IPS-20b (cell line): ENCODE measurements around the gene GPM6B.

Experiments used
- H3K27ac ChIP-seq: one replicate; pipeline ENCODE4 v1.5.1; 2013; ENCODE audit warnings: low read length
- H3K27me3 ChIP-seq: 2 replicates; pipeline ENCODE4 v1.6.1; 2013; ENCODE audit warnings: mild to moderate bottlenecking, low read length, inconsistent platforms; ENCODE audit not compliant: insufficient read depth
- H3K36me3 ChIP-seq: 2 replicates; pipeline ENCODE4 v1.6.1; 2013; ENCODE audit warnings: low read depth, mild to moderate bottlenecking, inconsistent platforms, low read length, moderate library complexity; ENCODE audit not compliant: insufficient read depth
- H3K4me1 ChIP-seq: 2 replicates; pipeline ENCODE4 v1.6.1; 2013; ENCODE audit warnings: mild to moderate bottlenecking, control low read depth, inconsistent platforms, low read length, moderate library complexity; ENCODE audit not compliant: insufficient read depth
- H3K4me3 ChIP-seq: 2 replicates; pipeline ENCODE4 v1.5.1; 2013; ENCODE audit warnings: mild to moderate bottlenecking, low read length, inconsistent platforms
- H3K9ac ChIP-seq: 2 replicates; pipeline ENCODE4 v1.6.1; 2013; ENCODE audit warnings: low read depth, mild to moderate bottlenecking, inconsistent platforms, low read length, moderate library complexity
- H3K9me3 ChIP-seq: 2 replicates; pipeline ENCODE4 v1.6.1; 2013; ENCODE audit warnings: mild to moderate bottlenecking, low read depth, low read length, inconsistent platforms; ENCODE audit not compliant: insufficient read depth

Gene GPM6B

DNA sequence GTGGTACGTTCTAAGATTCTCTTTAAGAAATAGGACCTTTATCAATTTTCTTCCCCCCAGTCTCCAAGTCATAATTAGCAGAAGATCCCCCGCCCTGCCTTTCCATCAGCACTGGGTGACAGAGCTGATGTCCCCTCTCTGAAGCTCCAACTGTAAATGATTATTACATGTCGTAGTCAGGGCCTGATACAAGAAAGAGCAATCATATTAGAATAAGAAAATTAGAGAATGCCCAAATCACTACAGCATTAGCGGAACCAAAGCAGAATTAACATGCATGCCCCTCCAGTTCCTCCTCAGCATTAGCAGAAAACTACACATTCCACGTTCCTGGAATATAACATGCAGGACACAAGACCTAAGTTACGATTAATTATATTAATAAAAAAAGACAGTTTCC, 717 bp downstream of the GPM6B start:
- no peak overlapping the region for H3K27ac ChIP-seq

DNA sequence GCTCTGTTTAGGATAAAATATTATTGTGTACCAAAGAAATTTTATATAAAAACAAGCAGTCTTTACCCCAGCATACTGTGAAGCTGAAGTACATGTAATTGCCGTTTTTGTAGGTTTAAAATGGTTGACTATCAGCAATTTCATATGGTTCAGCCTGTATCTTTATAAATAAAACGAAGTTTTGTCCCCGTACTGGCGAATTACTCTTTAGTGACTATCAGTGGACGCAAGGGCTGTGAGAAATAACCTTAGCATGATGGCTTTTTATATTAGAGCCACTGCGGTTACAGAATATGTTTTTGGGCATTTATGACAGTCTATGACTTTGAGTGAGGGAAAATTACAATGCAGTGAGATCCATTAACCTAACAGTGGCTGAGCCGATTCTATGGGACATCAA, 1.2 kb downstream of the GPM6B start:
- H3K36me3 ChIP-seq = no peaks in the 10 kb centered on the region
- H3K9ac ChIP-seq = no peak overlapping the region
- H3K4me3 ChIP-seq = peak overlapping the region; percentile 57; the same call in 1 of the 2 replicates
- H3K9me3 ChIP-seq = no peaks in the 10 kb centered on the region
- peaks cover 12% of the 10 kb centered on the region for H3K4me1 ChIP-seq
- no peak overlapping the region for H3K27ac ChIP-seq
- H3K27me3 ChIP-seq = no peaks in the 10 kb centered on the region

More for the DNA sequence above, 717 bp downstream of the GPM6B start:
- Histone ChIP-seq H3K4me3 (peak overlapping the region; percentile 57; the same call in 1 of the 2 replicates), H3K9me3 (no peaks in the 10 kb centered on the region), H3K4me1 (peaks cover 12% of the 10 kb centered on the region), H3K36me3 (no peaks in the 10 kb centered on the region), H3K9ac (no peak overlapping the region; the same call in 1 of the 2 replicates), H3K27me3 (no peaks in the 10 kb centered on the region)

DNA sequence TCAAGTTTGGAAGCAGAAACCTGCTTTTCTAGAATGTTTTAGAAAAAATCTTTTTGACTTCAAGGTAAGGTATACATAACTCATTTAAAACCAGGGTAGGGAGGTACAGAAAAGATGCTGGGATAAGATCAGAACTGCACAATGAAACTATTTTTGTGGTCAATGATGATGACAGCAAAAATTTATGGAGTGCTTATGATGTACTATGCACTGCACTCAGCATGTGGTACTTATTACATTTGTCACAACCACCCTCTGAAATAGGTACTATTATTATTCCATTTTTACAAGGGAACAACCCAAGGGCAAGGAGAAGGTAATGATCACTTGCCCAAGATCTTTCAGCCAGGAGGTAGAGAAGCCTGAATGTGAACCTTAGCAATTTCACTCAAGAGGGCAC, 8.0 kb downstream of the GPM6B start:
- Histone ChIP-seq H3K36me3 (no peaks in the 10 kb centered on the region), H3K4me3 (no peak overlapping the region), H3K9me3 (no peaks in the 10 kb centered on the region), H3K27me3 (no peaks in the 10 kb centered on the region), H3K9ac (no peak overlapping the region), H3K4me1 (peaks cover 4% of the 10 kb centered on the region; the same call in 1 of the 2 replicates), H3K27ac (no peak overlapping the region)

- peaks cover 6% of the 10 kb centered on the region; the same call in 1 of the 2 replicates for H3K4me1 ChIP-seq
- no peak overlapping the region for H3K27ac ChIP-seq
- no peaks in the 10 kb centered on the region for H3K9me3 ChIP-seq
- no peak overlapping the region for H3K4me3 ChIP-seq
- no peaks in the 10 kb centered on the region for H3K36me3 ChIP-seq
- H3K27me3 ChIP-seq = no peaks in the 10 kb centered on the region
- no peak overlapping the region for H3K9ac ChIP-seq
Observed at GRCh38 chrX:13808293-13808692, 8.6 kb downstream of the GPM6B start.

DNA sequence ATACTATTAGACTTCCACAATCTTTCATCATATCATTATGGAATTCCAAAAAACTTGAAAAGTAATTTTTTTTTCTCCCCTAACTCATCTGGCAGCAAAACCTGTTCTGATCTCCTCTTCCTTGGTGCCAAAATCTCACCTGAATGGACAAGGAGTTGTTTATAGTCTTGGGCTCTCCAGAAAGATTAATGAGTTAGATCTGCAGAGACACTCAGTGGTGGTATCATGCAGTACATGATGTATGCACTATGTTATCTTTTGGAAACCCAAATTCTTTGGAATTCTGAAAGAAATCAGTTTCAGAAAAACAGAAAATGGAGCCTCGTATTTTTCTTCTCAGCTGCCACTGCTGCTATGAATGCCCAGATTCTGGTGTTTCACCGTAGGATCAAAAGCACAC, 11.7 kb downstream of the GPM6B start:
- Histone ChIP-seq H3K36me3 (no peaks in the 10 kb centered on the region), H3K27me3 (no peaks in the 10 kb centered on the region), H3K4me3 (no peak overlapping the region), H3K9me3 (no peaks in the 10 kb centered on the region), H3K4me1 (peaks cover 13% of the 10 kb centered on the region; the same call in 1 of the 2 replicates), H3K9ac (no peak overlapping the region), H3K27ac (no peak overlapping the region)

DNA sequence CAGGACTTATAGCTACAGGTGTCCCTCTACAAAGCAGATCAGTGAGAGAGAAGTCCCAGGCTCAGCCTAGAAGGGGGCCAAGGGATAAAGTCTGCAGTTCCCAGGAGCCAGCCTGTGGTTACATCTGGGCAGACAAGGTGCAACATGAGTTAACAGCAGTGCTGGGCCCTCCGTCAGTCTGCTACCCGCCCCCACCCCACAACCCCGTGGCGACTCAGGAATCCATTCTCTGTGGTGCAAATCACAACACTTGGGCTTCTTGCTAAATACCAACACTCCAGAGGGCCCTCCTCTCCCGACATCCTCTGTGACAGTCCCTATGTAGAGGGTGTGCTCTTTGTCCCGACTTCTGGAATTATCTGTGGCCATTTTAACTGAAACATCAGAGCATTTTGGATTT, 13.8 kb downstream of the GPM6B start:
- no peaks in the 10 kb centered on the region for H3K9me3 ChIP-seq
- H3K9ac ChIP-seq = no peak overlapping the region
- no peaks in the 10 kb centered on the region for H3K36me3 ChIP-seq
- H3K4me1 ChIP-seq = peaks cover 13% of the 10 kb centered on the region; the same call in 1 of the 2 replicates
- no peak overlapping the region for H3K4me3 ChIP-seq
- H3K27ac ChIP-seq = no peak overlapping the region
- H3K27me3 ChIP-seq = no peaks in the 10 kb centered on the region

- no peak overlapping the region for H3K9ac ChIP-seq
- no peaks in the 10 kb centered on the region for H3K36me3 ChIP-seq
- H3K9me3 ChIP-seq = no peaks in the 10 kb centered on the region
- no peak overlapping the region for H3K4me3 ChIP-seq
- H3K4me1 ChIP-seq = peaks cover 6% of the 10 kb centered on the region; the same call in 1 of the 2 replicates
- no peak overlapping the region for H3K27ac ChIP-seq
- H3K27me3 ChIP-seq = no peaks in the 10 kb centered on the region
Observed at GRCh38 chrX:13798184-13798583, 18.7 kb downstream of the GPM6B start.

- H3K9ac ChIP-seq = no peak overlapping the region
- no peaks in the 10 kb centered on the region; the same call in 1 of the 2 replicates for H3K4me1 ChIP-seq
- no peaks in the 10 kb centered on the region for H3K9me3 ChIP-seq
- H3K27ac ChIP-seq = no peak overlapping the region
- H3K27me3 ChIP-seq = no peaks in the 10 kb centered on the region
- H3K36me3 ChIP-seq = no peaks in the 10 kb centered on the region
- H3K4me3 ChIP-seq = no peak overlapping the region
Observed at GRCh38 chrX:13797512-13797911, 19.4 kb downstream of the GPM6B start.

- Histone ChIP-seq H3K9ac (no peak overlapping the region), H3K4me3 (no peak overlapping the region), H3K27me3 (no peaks in the 10 kb centered on the region), H3K9me3 (no peaks in the 10 kb centered on the region), H3K27ac (no peak overlapping the region), H3K36me3 (no peaks in the 10 kb centered on the region), H3K4me1 (peaks cover 5% of the 10 kb centered on the region; the same call in 1 of the 2 replicates)
Observed at GRCh38 chrX:13794417-13794816, 22.5 kb downstream of the GPM6B start.

DNA sequence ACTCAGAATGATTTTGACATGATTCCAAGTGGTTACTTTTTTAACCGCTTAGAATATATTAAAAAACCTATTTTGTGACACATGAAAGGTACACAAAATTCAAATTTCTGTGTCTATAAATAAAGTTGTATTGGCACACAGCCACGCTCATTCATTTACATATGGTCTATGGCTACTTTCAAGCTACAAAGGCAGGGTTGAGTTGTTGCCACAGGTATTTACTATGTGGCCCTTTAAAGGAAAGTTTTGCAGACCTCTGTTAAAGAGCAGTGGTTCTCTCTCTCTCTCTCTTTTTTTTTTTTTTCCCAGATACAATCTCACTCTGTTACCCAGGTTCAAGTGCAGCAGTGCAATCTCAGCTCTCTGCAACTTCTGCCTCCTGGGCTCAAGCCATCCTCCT, 23.0 kb downstream of the GPM6B start:
- Histone ChIP-seq H3K27ac (no peak overlapping the region), H3K27me3 (no peaks in the 10 kb centered on the region), H3K9me3 (no peaks in the 10 kb centered on the region), H3K36me3 (no peaks in the 10 kb centered on the region), H3K9ac (no peak overlapping the region), H3K4me1 (peaks cover 5% of the 10 kb centered on the region; the same call in 1 of the 2 replicates), H3K4me3 (no peak overlapping the region)

- Histone ChIP-seq H3K36me3 (no peaks in the 10 kb centered on the region), H3K27ac (no peak overlapping the region), H3K27me3 (no peaks in the 10 kb centered on the region), H3K9ac (no peak overlapping the region), H3K4me1 (peaks cover 5% of the 10 kb centered on the region; the same call in 1 of the 2 replicates), H3K4me3 (no peak overlapping the region), H3K9me3 (no peaks in the 10 kb centered on the region)
Observed at GRCh38 chrX:13791559-13791958, 25.3 kb downstream of the GPM6B start.

- Histone ChIP-seq H3K4me1 (peaks cover 5% of the 10 kb centered on the region; the same call in 1 of the 2 replicates), H3K36me3 (no peaks in the 10 kb centered on the region), H3K9ac (no peak overlapping the region), H3K9me3 (no peaks in the 10 kb centered on the region), H3K27me3 (no peaks in the 10 kb centered on the region), H3K4me3 (no peak overlapping the region), H3K27ac (no peak overlapping the region)
Observed at GRCh38 chrX:13791145-13791544, 25.7 kb downstream of the GPM6B start.
